Rectal smooth muscle tissue (tissue), 1 donor: ENCODE measurements around the gene EN2.

Source experiments
- H3K27ac ChIP-seq: one replicate; pipeline ENCODE4 v1.7.0; 2013; ENCODE audit warnings: low read depth, low read length, inconsistent platforms
- H3K27me3 ChIP-seq: one replicate; pipeline ENCODE4 v1.7.0; 2013; ENCODE audit warnings: low read length; ENCODE audit not compliant: control insufficient read depth, insufficient read depth
- H3K36me3 ChIP-seq: one replicate; pipeline ENCODE4 v1.7.0; 2013; ENCODE audit warnings: low read length; ENCODE audit not compliant: control insufficient read depth, insufficient read depth
- H3K4me1 ChIP-seq: one replicate; pipeline ENCODE4 v1.7.0; 2013; ENCODE audit warnings: low read length; ENCODE audit not compliant: control insufficient read depth, insufficient read depth
- H3K4me3 ChIP-seq: one replicate; pipeline ENCODE4 v1.7.0; 2013; ENCODE audit warnings: low read length
- H3K9ac ChIP-seq: one replicate; pipeline ENCODE4 v1.7.0; 2013; ENCODE audit warnings: low read length

Gene EN2

GRCh38 chr7:155458111-155458877 is at the start of gene EN2:
EN2 (plus strand) TSS chr7:155458129; CDS start chr7:155458378, 249 bp downstream.
- Histone ChIP-seq H3K27me3 (peaks cover 64% of the 10 kb centered on the region), H3K36me3 (no peaks in the 10 kb centered on the region), H3K9ac (no peak within 1 kb of the TSS), H3K4me3 (peak within 1 kb of the TSS; percentile 57), H3K4me1 (no peaks in the 10 kb centered on the region), H3K27ac (no peak within 1 kb of the TSS)

GRCh38 chr7:155408651-155409586 is 49.0 kb upstream of the EN2 start:
- Histone ChIP-seq H3K4me1 (no peaks in the 10 kb centered on the region), H3K9ac (no peak overlapping the region), H3K4me3 (no peak overlapping the region), H3K36me3 (no peaks in the 10 kb centered on the region), H3K27ac (no peak overlapping the region), H3K27me3 (peaks cover 11% of the 10 kb centered on the region)

- no peak overlapping the region for H3K4me3 ChIP-seq
- no peak overlapping the region for H3K9ac ChIP-seq
- no peaks in the 10 kb centered on the region for H3K4me1 ChIP-seq
- H3K27me3 ChIP-seq: peaks cover 9% of the 10 kb centered on the region
- no peak overlapping the region for H3K27ac ChIP-seq
- H3K36me3 ChIP-seq: no peaks in the 10 kb centered on the region
These were observed 47.9 kb upstream of the EN2 start for GRCh38 chr7:155409980-155410379.

- H3K4me3 ChIP-seq: no peak overlapping the region
- no peak overlapping the region for H3K9ac ChIP-seq
- H3K36me3 ChIP-seq: no peaks in the 10 kb centered on the region
- no peak overlapping the region for H3K27ac ChIP-seq
- H3K27me3 ChIP-seq: peaks cover 9% of the 10 kb centered on the region
- H3K4me1 ChIP-seq: no peaks in the 10 kb centered on the region
These were observed 47.5 kb upstream of the EN2 start for GRCh38 chr7:155410431-155410830.

GRCh38 chr7:155411718-155412415 is 46.1 kb upstream of the EN2 start:
- H3K4me3 ChIP-seq: no peak overlapping the region
- H3K4me1 ChIP-seq: no peaks in the 10 kb centered on the region
- H3K36me3 ChIP-seq: no peaks in the 10 kb centered on the region
- no peak overlapping the region for H3K27ac ChIP-seq
- H3K9ac ChIP-seq: no peak overlapping the region
- peaks cover 9% of the 10 kb centered on the region for H3K27me3 ChIP-seq

- Histone ChIP-seq H3K4me3 (no peak overlapping the region), H3K27ac (no peak overlapping the region), H3K9ac (no peak overlapping the region), H3K36me3 (no peaks in the 10 kb centered on the region), H3K27me3 (peaks cover 9% of the 10 kb centered on the region), H3K4me1 (no peaks in the 10 kb centered on the region)
These were observed 45.3 kb upstream of the EN2 start for GRCh38 chr7:155412416-155413253.

- no peaks in the 10 kb centered on the region for H3K36me3 ChIP-seq
- no peaks in the 10 kb centered on the region for H3K27me3 ChIP-seq
- H3K9ac ChIP-seq: no peak overlapping the region
- no peak overlapping the region for H3K27ac ChIP-seq
- H3K4me3 ChIP-seq: no peak overlapping the region
- H3K4me1 ChIP-seq: no peaks in the 10 kb centered on the region
These were observed 43.1 kb upstream of the EN2 start for GRCh38 chr7:155414547-155415492.

- H3K36me3 ChIP-seq: no peaks in the 10 kb centered on the region
- no peaks in the 10 kb centered on the region for H3K27me3 ChIP-seq
- H3K9ac ChIP-seq: no peak overlapping the region
These were observed 41.1 kb upstream of the EN2 start for GRCh38 chr7:155416646-155417380.

GRCh38 chr7:155418304-155418703 is 39.6 kb upstream of the EN2 start:
- Histone ChIP-seq H3K4me1 (no peaks in the 10 kb centered on the region), H3K36me3 (no peaks in the 10 kb centered on the region), H3K9ac (no peak overlapping the region), H3K27ac (no peak overlapping the region), H3K4me3 (no peak overlapping the region), H3K27me3 (no peaks in the 10 kb centered on the region)

More at GRCh38 chr7:155416646-155417380, 41.1 kb upstream of the EN2 start:
- Histone ChIP-seq H3K27ac (no peak overlapping the region), H3K4me3 (no peak overlapping the region), H3K4me1 (no peaks in the 10 kb centered on the region)

- Histone ChIP-seq H3K27me3 (no peaks in the 10 kb centered on the region), H3K36me3 (no peaks in the 10 kb centered on the region), H3K4me3 (no peak overlapping the region)
These were observed 38.8 kb upstream of the EN2 start for GRCh38 chr7:155418941-155419755.

More at GRCh38 chr7:155418941-155419755, 38.8 kb upstream of the EN2 start:
- no peak overlapping the region for H3K9ac ChIP-seq
- H3K27ac ChIP-seq: no peak overlapping the region
- H3K4me1 ChIP-seq: no peaks in the 10 kb centered on the region
